GM21737 (cell line): Measurements from ENCODE around the gene MDH1B.

Source experiments
- ATAC-seq: cut with Tn5 transposase; IDR thresholded peaks from one replicate; pipeline ENCODE4 v1.9.1; 2021; ENCODE audit warnings: mild to moderate bottlenecking, moderate library complexity; ENCODE audit not compliant: unreplicated experiment

The MDH1B gene

GRCh38 chr2:206698811-206699210 lies 66.3 kb downstream of the MDH1B start:
- no peak for ATAC-seq

DNA sequence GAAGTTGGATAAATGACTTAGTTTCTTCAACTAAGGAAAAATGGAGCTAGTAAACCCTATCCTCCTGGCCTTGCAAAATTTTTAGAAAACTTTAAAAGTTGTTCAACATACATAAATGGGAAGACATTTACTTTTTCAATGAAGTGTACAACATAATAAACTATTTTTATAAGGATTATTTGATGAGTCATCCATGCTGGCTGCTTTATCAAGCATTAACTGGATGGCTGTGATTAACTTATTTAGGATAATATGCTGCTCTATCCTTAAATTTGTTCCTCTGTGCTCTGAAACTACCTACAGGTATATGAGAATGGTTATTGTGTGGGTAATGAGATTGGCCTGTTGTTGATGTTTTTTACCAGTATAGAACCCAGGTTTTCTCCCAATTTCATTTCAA lies 68.2 kb downstream of the MDH1B start:
- ATAC-seq: no peak

- no peak for ATAC-seq
Observed at GRCh38 chr2:206693399-206694137, 71.6 kb downstream of the MDH1B start.

DNA sequence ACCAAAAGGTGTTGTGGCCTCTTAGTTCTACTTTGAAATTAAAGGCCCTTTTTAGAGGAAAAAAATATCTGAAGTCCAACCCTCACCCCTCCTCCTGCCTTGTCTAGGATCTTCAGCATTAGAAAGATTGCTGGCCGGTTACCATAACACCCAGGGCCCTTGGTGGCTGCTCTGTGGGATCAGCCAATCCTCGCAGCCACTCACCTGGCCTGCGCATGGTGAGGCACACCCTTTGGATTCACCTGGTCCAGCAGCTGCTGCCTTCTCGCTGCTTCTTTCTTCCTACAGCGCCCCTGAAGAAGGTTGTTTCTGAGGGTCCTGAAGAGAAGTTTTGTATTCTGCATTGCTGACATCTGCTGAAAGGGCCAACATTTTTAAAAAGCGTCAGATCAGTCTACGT lies 72.2 kb downstream of the MDH1B start:
- no peak for ATAC-seq

DNA sequence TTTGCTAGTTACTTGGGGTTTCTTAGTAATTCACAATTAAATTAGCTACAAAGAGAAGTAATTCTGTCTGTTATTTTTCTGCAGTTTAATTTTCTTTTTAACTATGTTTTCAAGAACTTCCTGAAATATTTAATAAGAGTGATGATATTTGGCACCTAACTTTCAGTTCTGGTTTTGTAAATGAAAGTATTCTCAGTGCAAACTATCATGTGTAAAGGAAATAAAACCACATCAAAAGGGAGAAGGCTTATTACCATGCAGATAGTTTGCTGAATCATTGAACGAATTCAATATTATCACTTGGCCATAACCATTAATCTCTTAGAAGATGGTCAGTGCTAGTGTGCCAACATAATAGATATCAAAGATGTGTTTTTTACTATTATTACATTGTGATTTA lies 76.1 kb downstream of the MDH1B start:
- ATAC-seq: no peak

- ATAC-seq: no peak
Observed at GRCh38 chr2:206688453-206688852, 76.7 kb downstream of the MDH1B start.
